Measurements from ENCODE around the gene ANAPC7.

ANAPC7 gene

GRCh38 chr12:110351119-110351518 is 52.4 kb downstream of the ANAPC7 start:
- no peak for FAIRE-seq
- peak; percentile 6 for DNase-seq (ENCODE audit: insufficient read length, low spot score)
- no peak for TF ChIP-seq CTCF (IDR thresholded peaks at IDR 0.05; ENCODE audit: insufficient read depth, missing control alignments)

DNA sequence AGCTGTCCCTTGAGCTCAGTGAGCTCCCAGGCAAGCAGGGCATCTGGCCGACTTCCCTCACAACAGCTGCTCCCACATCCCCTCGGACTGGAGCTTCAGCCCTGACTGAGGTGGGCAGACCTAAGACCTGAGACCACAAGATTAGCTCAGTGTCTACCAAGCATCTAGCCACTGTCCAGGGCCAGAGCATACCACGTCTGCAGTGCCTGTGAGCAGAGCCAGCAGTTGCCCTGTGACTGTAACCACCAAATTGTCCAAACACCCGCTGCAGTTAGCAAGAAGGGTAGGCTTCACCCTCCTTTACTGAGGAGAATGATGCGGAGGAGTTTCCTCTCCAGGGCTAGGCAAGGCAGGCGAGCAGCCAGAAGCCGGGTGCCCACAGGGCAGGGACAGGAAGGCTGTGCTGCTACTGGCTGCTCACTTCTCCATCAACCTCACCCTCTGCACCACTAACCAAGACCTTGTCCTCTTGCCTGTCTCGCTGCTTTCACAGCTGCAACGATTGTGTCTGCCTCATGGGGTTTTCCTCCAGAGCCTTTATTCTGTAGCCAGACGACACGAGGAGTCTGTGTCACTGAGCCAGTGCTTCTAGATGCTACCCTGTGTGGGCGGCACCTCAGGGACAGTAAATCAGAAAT is 53.9 kb downstream of the ANAPC7 start:
- no peak for FAIRE-seq
- no peak for DNase-seq (ENCODE audit: insufficient read length, low spot score)
- TF ChIP-seq CTCF (IDR thresholded peaks at IDR 0.05; ENCODE audit: insufficient read depth, missing control alignments): no peak

DNA sequence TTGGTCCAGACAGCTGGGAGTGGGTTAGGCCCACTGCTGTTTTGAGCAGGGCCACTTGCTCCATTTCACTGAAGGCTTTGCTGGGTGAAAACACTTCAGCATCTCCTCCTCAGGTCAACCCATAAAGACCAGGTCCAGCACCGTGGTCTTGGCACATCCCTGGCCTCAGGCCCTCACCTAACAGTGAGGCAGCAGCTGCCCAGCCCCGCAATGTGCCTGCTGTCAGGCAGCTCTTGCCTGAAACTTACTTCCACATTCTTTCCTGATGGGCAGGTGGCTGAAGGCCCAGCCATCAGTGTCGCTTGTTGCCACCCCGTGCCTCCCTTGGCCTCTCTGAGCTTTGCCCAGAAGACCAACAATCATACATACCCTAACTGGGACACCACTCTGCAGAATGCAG is 54.4 kb downstream of the ANAPC7 start:
- FAIRE-seq (no peak), DNase-seq (ENCODE audit: insufficient read length, low spot score) (no peak)

DNA sequence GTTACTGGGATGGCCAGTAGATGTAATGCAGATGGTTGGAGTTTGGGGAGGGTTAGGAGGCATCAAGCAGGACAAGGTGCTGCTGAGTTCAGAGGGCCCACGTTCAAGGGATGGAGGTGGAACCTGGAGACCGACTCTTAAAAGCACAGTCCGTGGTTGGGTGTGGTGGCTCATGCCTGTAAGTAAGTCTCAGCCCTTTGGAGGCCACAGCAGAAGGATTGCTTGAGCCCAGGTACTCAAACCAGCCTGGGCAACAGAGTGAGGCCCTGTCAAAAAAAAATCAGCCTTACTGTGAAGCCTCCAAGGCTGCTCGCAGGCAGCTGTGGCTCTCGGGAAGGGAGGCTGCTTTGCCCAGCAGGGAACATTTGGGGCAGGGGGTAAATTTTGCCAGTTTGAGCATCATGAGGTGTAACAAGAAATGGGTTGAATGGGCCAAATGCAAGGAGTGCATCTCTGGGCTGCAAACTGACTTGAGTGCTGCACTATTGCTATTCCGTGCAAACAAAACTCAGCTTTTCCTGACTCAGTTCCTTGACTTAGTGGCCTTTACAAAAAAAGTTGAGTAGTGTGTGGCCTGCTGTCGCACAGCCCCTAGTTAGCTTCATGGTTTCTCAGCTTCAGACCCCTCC is 55.0 kb downstream of the ANAPC7 start:
- TF ChIP-seq CTCF (IDR thresholded peaks at IDR 0.05; ENCODE audit: insufficient read depth, missing control alignments): no peak
- no peak for DNase-seq (ENCODE audit: insufficient read length, low spot score)
- no peak for FAIRE-seq

More for the DNA sequence above, 54.4 kb downstream of the ANAPC7 start:
- no peak for TF ChIP-seq CTCF (IDR thresholded peaks at IDR 0.05; ENCODE audit: insufficient read depth, missing control alignments)

GRCh38 chr12:110347767-110348166 is 55.7 kb downstream of the ANAPC7 start:
- TF ChIP-seq CTCF (IDR thresholded peaks at IDR 0.05; ENCODE audit: insufficient read depth, missing control alignments): no peak
- DNase-seq (ENCODE audit: insufficient read length, low spot score) (no peak), FAIRE-seq (no peak)

DNA sequence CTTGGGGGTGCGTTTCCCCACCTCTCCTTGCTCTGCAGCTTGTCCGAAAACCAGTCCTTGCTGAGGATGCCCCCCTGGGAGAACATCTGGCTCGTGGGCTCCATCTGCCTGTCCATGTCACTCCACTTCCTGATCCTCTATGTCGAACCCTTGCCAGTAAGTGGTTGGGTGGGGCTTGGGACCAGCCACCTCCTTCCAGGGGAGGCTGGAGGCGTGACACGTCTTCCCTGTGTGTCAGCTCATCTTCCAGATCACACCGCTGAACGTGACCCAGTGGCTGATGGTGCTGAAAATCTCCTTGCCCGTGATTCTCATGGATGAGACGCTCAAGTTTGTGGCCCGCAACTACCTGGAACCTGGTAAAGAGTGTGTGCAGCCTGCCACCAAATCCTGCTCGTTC is 57.5 kb downstream of the ANAPC7 start:
- no peak for FAIRE-seq

More for the DNA sequence above, 57.5 kb downstream of the ANAPC7 start:
- no peak for TF ChIP-seq CTCF (IDR thresholded peaks at IDR 0.05; ENCODE audit: insufficient read depth, missing control alignments)
- no peak for DNase-seq (ENCODE audit: insufficient read length, low spot score)

All from D721Med (cell line).